NCI-H2029 (cell line): ENCODE data around the gene AARS1.
"Not testable (repeated sequence)": the region's sequence is repeated elsewhere in the genome, so short reads cannot be mapped to it uniquely, and the experiment has no call there.

ENCODE experiments used
- DNase-seq: peaks from one replicate; lab custom pipeline; 2025; lab: John Stamatoyannopoulos, UW

The AARS1 gene

DNA sequence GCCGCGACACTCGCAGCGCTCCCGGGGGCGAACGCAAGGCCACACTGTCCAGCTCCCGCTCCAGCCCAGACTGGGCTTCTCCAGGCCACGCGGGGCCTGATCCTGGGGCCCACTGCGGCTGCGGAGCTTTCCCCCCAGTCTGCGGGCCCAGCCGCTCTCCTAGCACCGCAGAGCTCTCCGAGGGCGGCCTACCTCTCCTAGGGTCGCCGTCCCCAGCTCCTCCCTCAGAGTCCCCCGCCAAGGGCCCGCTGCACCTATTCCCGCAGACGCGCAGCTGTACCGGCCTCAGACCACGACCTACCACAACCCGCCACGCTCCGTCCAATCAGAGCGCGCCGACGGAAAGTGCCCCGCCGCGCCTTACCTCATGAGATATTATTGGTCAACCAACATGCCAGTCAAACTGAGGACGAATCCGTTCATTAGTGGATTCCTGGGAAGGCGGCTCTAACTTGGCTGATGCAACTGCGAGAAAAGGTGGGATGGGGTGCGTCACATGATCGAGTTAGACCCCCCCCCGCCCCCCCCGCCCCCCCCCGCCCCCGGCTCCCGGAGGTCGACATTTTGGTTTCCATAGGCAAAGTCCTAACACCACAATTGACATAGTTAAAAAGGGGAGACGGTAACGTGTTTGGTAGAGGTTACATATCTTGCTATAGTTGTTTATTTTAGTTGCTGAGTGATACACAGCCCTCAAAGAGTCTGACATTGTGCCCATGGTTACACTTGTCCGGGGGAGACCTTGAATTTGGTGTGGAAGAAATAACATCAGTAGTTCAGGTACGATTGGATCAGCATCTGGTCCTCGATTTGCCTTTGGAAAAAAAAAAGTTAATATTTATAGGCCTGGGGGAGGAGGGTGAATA, at the start of gene AARS1:
AARS1 (minus strand) TSS at position 278 of the 866 bp plus-strand sequence. CDS start 6,743 bp downstream, outside the sequence.
- DNase-seq = peak; percentile 95

- DNase-seq = no peak
These were observed 48.5 kb upstream of the AARS1 start for GRCh38 chr16:70337814-70338213.

GRCh38 chr16:70332728-70333127, 43.4 kb upstream of the AARS1 start:
- not testable (repeated sequence) for DNase-seq

- DNase-seq = no peak
These were observed 42.5 kb upstream of the AARS1 start for GRCh38 chr16:70331588-70332358.

DNA sequence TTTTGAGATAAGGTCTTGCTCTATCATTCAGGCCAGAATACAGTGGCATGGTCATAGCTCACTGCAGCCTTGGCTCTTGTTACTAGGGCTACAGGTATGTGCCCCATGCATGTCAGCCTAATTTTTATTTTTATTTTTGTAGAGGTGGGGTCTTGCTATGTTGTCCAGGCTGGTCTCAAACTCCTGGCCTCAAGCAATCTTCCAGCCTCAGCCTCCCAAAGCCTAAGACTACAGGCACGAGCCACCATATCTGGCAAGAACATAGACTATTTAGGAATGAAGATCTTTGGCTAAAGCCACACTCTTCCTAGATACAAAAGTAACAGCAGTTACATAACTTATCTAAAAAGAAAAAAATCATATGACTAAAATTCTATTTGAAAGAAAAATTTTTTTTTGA, 41.8 kb upstream of the AARS1 start:
- no peak for DNase-seq

DNA sequence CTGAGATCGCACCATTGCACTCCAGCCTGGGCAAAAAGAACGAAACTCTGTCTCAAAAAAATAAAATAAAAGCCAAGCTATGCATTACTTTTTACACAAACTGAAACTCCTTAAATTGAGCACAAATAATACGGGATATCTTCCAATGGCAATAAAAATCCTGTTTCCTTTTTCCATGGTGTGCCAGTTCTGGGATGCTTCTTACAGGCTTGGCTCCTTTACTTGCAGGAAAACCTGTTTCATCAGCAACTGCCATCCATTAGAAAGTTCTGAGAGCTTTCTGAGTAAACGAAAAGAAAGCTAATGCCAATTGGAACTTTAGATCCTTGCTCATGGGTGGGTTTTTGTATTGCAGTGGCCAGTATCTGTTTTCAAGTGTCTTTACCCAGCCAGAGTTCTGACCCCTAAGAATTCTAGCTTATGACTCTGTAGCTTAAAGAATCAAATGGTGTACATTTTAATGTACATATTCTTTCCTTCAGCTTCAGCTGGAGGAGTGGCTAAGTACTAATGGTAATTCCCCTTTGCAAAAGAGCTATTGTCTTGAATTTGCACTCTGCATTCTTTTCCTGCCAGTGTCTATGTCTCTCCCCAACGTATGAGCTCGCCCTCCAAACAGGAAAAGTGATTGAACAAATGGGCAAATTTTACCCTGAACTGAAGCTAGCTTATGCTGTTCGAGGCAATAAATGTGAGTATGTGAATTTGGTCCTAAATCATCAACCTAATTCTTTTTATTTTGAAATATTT, 35.9 kb upstream of the AARS1 start:
- no peak for DNase-seq

- no peak for DNase-seq
These were observed 30.8 kb upstream of the AARS1 start for GRCh38 chr16:70320121-70320520.

- DNase-seq = not testable (repeated sequence)
These were observed 18.4 kb upstream of the AARS1 start for GRCh38 chr16:70307726-70308125.

- no peak for DNase-seq
These were observed 17.6 kb upstream of the AARS1 start for GRCh38 chr16:70306880-70307279.

DNA sequence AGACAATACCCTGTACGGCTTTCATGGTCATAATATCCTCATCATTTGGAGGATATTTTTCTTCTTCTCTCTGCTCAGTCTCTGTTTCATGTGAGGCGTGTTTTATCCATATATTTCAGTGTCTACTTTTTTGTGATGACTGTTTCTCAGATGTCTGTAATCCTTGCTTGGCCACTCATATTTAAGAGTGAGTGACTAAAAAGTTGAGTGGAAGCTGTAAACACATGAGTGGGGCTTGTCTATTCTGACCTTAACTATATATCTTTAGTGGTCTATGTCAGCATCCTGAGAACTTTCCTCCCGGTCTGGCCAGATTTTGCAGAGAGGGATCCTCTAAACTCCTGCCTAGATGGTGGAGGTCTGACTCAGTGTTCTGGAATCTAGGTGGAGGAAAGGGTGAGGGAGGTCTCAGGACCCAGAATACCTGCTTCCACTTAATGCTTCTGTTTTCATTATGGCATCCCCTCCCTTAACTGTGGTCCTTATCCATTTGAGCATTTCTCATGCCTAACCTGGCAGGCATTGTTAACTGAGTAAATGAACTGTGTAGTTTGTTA, 15.7 kb upstream of the AARS1 start:
- no peak for DNase-seq

DNA sequence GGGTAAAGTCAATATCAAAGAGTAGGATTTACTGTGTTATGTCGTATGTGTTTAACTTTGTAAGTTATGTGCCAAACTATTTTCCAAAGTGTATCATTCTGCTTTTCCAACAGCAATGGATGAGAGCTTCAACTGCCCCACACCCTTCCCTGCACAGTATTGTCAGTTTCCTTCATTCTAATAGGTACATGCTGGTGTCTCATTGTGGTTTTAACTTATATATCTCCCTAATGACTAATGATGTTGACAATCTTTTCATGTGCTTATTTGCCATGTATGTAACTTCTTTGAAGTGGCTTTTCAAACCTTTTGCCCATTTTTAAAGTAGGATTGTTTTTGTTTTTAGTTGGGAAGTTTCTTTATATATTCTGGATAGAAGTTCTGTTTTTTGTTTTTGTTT, 13.4 kb upstream of the AARS1 start:
- no peak for DNase-seq

DNA sequence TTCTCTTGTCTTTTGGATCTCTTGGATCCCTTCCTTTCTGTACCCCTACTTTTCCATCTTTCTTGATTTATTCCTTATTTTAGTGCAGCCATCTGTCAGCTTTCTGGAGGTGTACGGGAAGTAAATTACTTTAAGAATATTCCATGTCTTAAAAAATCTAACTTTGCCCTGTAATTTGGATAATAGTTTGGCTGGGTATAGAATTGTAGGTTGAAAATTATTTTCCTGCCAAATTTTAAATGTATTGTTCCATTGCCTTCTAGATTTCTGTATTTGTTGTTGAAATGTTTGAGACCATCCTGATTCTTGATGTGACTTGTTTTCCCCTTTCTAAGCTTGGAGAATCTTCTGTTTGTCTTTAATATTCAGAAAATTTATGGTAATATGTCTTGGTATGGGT, 11.8 kb upstream of the AARS1 start:
- no peak for DNase-seq

GRCh38 chr16:70298988-70299938, 10.0 kb upstream of the AARS1 start, which contains the start of gene DDX19B:
Gene DDX19B, plus strand, starts transcription at chr16:70299186. Its CDS starts 112 bp downstream, at chr16:70299298.
- peak; percentile 58 for DNase-seq

- no peak for DNase-seq
These were observed 6.3 kb upstream of the AARS1 start for GRCh38 chr16:70295634-70296033.

GRCh38 chr16:70294385-70295025, 5.2 kb upstream of the AARS1 start:
- no peak for DNase-seq

DNA sequence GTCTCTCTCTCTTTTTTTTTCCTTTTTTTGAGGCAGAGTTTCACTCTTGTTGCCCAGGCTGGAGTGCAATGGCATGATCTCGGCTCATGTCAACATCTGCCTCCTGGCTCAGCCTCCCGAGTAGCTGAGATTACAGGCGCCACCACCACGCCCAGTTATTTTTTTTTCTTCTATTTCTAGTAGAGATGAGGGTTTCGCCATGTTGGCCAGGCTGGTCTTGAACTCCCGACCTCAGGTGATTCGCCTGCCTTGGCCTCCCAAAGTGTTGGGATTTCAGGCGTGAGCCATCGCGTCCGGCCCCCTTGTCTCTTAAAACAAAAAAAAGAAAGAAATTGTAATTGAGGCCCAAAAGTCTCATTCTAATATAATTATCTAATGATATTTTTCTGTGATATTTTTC, 2.8 kb upstream of the AARS1 start:
- DNase-seq = not testable (repeated sequence)

GRCh38 chr16:70290949-70291519, 1.7 kb upstream of the AARS1 start:
- DNase-seq = no peak

DNA sequence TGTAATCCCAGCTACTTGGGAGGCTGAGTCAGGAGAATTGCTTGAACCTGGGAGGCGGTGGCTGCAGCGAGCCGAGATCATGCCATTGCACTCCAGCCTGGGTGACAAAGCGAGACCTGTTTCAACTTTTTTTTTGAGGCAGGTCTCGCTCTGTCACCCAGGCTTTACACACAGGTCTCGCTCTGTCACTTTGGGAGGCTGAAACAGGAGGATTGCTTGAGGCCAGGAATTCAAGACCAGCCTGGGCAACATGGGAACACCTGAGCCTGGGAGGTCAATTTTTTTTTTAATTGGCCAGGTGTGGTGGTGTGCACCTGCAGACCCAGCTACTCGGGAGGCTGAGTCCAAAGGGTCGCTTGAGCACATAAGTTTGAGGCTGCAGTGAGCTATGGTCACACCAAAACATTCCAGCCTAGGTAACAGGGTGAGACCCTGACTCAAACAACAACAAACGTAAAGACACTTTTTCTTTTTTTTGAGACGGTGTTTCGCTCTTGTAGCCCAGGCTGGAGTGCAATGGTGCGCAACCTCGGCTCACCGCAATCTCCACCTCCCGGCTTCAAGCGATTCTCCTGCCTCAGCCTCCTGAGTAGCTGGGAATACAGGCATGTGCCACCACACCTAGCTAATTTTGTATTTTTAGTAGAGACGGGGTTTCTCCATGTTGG, 1.9 kb downstream of the AARS1 start:
- DNase-seq = not testable (repeated sequence)

DNA sequence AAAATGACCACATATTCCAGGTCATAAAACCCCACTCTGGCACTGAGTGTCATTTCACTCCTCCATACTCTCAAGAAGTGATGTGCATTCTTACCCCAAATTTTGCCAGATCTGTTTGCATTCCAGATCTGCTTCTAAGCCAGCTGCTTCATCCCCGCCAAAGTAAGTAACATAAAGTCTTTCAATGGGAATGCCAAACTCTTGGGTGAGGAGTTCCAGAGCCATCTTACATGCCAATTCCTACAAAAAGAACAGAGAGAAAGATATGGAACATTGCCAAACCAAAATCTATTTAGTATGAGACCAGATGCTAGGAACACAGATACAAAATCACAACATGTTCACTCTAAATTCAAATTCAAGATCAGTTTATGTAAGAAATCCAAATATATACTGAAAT, 12.9 kb downstream of the AARS1 start:
- no peak for DNase-seq
